Measurements from ENCODE around the gene ELP4.

DNA sequence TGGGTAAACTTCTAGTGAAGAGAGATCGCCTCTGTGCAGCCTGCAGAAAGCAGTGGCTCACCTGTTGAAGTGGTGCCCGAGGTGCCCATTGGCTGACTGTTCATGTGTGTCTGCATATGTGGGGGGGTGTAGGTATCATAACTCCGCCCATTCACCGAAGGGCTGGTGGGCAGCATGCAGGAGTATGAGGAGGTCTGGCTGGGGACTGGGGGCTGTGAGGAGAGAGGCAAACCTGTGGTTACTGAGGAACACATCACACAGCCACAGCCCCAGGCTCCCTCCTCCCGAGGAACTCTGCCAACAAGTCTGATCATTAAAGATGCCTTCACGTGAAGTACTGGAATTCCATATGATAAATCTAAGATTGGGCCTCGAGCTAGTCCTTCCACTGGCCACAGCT lies 281.1 kb downstream of the ELP4 start:
- TF ChIP-seq, protein P1, sequence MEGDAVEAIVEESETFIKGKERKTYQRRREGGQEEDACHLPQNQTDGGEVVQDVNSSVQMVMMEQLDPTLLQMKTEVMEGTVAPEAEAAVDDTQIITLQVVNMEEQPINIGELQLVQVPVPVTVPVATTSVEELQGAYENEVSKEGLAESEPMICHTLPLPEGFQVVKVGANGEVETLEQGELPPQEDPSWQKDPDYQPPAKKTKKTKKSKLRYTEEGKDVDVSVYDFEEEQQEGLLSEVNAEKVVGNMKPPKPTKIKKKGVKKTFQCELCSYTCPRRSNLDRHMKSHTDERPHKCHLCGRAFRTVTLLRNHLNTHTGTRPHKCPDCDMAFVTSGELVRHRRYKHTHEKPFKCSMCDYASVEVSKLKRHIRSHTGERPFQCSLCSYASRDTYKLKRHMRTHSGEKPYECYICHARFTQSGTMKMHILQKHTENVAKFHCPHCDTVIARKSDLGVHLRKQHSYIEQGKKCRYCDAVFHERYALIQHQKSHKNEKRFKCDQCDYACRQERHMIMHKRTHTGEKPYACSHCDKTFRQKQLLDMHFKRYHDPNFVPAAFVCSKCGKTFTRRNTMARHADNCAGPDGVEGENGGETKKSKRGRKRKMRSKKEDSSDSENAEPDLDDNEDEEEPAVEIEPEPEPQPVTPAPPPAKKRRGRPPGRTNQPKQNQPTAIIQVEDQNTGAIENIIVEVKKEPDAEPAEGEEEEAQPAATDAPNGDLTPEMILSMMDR (IDR thresholded peaks at IDR 0.05): no peak
- TF ChIP-seq POLR2A (IDR thresholded peaks at IDR 0.05): no peak
